ENCODE data around the gene SOX2.

DNA sequence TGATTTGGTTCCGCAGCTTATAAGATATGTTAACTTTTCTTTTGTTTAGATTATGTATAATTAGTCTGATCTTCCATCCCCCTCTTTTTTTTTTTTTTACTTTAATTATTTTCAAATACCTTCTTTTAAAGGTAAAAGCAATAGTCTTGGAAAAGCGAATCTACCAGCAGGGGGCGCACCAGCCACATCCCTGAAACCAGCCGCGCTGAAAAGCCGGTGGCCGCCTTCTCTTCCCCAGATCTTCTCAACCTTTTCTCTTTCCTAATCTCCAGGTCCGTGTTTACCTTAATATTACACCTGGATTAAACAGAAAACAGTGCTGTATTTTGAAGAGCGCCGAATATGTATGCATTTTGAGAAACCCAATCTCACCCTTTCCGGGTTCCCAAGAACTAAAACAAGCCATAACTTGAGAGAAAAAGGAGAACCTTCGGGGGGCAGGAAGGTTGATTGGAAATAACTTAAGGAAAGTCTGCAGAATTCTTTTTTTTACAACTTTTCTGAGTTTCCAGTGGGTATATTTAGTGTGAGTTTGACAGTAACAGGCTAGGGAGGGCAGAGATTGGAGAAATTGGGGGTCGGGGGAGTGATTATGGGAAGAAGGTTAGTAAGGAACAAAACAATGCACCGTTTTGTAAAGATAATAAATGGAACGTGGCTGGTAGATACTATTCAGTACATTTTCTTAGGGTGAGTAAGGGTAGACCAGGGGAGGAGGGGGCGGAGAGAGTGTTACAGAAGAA is 2.0 kb upstream of the SOX2 start:
- TF ChIP-seq, protein P1, sequence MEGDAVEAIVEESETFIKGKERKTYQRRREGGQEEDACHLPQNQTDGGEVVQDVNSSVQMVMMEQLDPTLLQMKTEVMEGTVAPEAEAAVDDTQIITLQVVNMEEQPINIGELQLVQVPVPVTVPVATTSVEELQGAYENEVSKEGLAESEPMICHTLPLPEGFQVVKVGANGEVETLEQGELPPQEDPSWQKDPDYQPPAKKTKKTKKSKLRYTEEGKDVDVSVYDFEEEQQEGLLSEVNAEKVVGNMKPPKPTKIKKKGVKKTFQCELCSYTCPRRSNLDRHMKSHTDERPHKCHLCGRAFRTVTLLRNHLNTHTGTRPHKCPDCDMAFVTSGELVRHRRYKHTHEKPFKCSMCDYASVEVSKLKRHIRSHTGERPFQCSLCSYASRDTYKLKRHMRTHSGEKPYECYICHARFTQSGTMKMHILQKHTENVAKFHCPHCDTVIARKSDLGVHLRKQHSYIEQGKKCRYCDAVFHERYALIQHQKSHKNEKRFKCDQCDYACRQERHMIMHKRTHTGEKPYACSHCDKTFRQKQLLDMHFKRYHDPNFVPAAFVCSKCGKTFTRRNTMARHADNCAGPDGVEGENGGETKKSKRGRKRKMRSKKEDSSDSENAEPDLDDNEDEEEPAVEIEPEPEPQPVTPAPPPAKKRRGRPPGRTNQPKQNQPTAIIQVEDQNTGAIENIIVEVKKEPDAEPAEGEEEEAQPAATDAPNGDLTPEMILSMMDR (IDR thresholded peaks at IDR 0.05; ENCODE audit: poor library complexity): peak; percentile 85
- peak; percentile 70 for TF ChIP-seq EZH2 (IDR thresholded peaks at IDR 0.05; ENCODE audit: borderline replicate concordance)
